A549 (cell line): ENCODE measurements around the gene TPH1. TPM values are rescaled to one million over a fixed set of nuclear protein-coding genes. Genes with fewer than 3 reads are reported as not detected.
A peak's percentile ranks its signal among the peaks of the same experiment; 100 is the strongest.

Experiments used
- ATAC-seq, 2 experiments: fragments of 200-7000 bp in 1 of 2; fragments of >200 bp in 1 of 2; cut with Nextera tagmentation in 1 of 2; cut with Tn5 transposase in 1 of 2; 3 replicates each; pipeline versions ENCODE4 v1.8.0 to v1.9.1; 2018 to 2020; ENCODE audit warnings: mild to moderate bottlenecking in 1 of 2, moderate library complexity in 1 of 2
- CTCF ChIA-PET: fragments of 300-600 bp; sonication (Branson Sonifier 250); formaldehyde crosslinking; extraction: SDS; loops from one replicate; lab custom pipeline; 2021; ENCODE audit warnings: antibody characterized with exemption, inconsistent platforms; lab: Yijun Ruan, JAX
- POLR2A ChIA-PET: fragments of 350-600 bp; formaldehyde crosslinking; extraction: SDS; loops from one replicate; lab custom pipeline; 2021; ENCODE audit warnings: antibody characterized with exemption, inconsistent platforms; lab: Yijun Ruan, JAX
- DNase-seq, 2 experiments: peaks; one replicate each; pipeline versions ENCODE4 v3.0.0 to v3.0.0-alpha.2; 2011 to 2016; ENCODE audit warnings: low read depth in 1 of 2, low spot score in 1 of 2
- FAIRE-seq: peaks from 2 replicates; lab custom pipeline; 2011; peaks lifted over from hg19 to GRCh38; lab: Jason Lieb, UNC
- H3K27ac ChIP-seq, 2 experiments: fragments of >200 bp; sonication (Bioruptor Twin); formaldehyde crosslinking; 3 replicates each; pipeline ENCODE4 v1.5.1; 2016 to 2017
- H3K4me1 ChIP-seq: fragments of >200 bp; sonication (Bioruptor Twin); formaldehyde crosslinking; 3 replicates; pipeline ENCODE4 v1.6.1; 2016
- H3K4me2 ChIP-seq: fragments of >200 bp; sonication (Bioruptor Twin); formaldehyde crosslinking; 3 replicates; pipeline ENCODE4 v1.6.1; 2016
- H3K4me3 ChIP-seq: fragments of >200 bp; sonication (Bioruptor Twin); formaldehyde crosslinking; 3 replicates; pipeline ENCODE4 v1.5.1; 2016
- H3K9me3 ChIP-seq: fragments of >200 bp; sonication (Bioruptor Twin); formaldehyde crosslinking; 3 replicates; pipeline ENCODE4 v1.6.1; 2016
- CBX8 ChIP-seq: fragments of 200-600 bp; sonication (generic); IDR thresholded peaks from 2 replicates; pipeline ENCODE4 v1.6.1; 2016
- CEBPB ChIP-seq, 2 experiments: fragments of >200 bp in 1 of 2; sonication (Bioruptor Twin) in 1 of 2; formaldehyde crosslinking in 1 of 2; IDR thresholded peaks; 2 replicates each; pipeline ENCODE4 v1.6.1; 2012 to 2016
- EHF ChIP-seq: fragments of 250-450 bp; sonication (Bioruptor Pico); IDR thresholded peaks from 2 replicates; pipeline ENCODE4 v1.5.0; 2020; ENCODE audit warnings: mild to moderate bottlenecking
- EHMT2 ChIP-seq: fragments of 200-600 bp; sonication (generic); IDR thresholded peaks from 2 replicates; pipeline ENCODE4 v1.6.1; 2016; ENCODE audit warnings: antibody characterized with exemption, low read depth, mild to moderate bottlenecking, moderate library complexity
- EP300 ChIP-seq, 2 experiments: fragments of >200 bp; sonication (Bioruptor Twin); formaldehyde crosslinking; IDR thresholded peaks; 2 replicates in 1 of 2; 3 replicates in 1 of 2; pipeline ENCODE4 v1.6.1; 2016 to 2017
- ESRRA ChIP-seq: fragments of 150-350 bp; IDR thresholded peaks from 2 replicates; pipeline ENCODE4 v1.6.1; 2014; ENCODE audit warnings: mild to moderate bottlenecking, low read length, borderline replicate concordance
- FOSL2 ChIP-seq, 2 experiments: fragments of 450-650 bp in 1 of 2; fragments of >200 bp in 1 of 2; sonication (Bioruptor Twin) in 1 of 2; formaldehyde crosslinking; IDR thresholded peaks; 2 replicates each; pipeline versions ENCODE4 v1.5.0 to v1.6.1; 2016 to 2020; ENCODE audit warnings: mild to moderate bottlenecking in 1 of 2, moderate library complexity in 1 of 2
- HDAC2 ChIP-seq: fragments of 200-600 bp; sonication (generic); IDR thresholded peaks from 2 replicates; pipeline ENCODE4 v1.6.1; 2016
- HOXB5 ChIP-seq: fragments of 250-450 bp; sonication (Bioruptor Pico); IDR thresholded peaks from 2 replicates; pipeline ENCODE4 v1.5.0; 2020; ENCODE audit warnings: mild to moderate bottlenecking, moderate library complexity
- MAFK ChIP-seq: fragments of 450-650 bp; IDR thresholded peaks from 2 replicates; pipeline ENCODE4 v1.6.1; 2014; ENCODE audit not compliant: partially characterized antibody
- MYC ChIP-seq: IDR thresholded peaks from 2 replicates; pipeline ENCODE4 v1.6.1; 2012; ENCODE audit warnings: mild to moderate bottlenecking, inconsistent platforms, low read length, improper control_type of control experiment, borderline replicate concordance
- NR3C1 ChIP-seq: fragments of >200 bp; sonication (Bioruptor Twin); formaldehyde crosslinking; IDR thresholded peaks from 3 replicates; pipeline ENCODE4 v1.6.1; 2017
- PHF8 ChIP-seq: fragments of 200-600 bp; sonication (generic); IDR thresholded peaks from 2 replicates; pipeline ENCODE4 v1.6.1; 2016; ENCODE audit warnings: low read depth, mild to moderate bottlenecking, antibody characterized with exemption, moderate library complexity, borderline replicate concordance
- POLR2A ChIP-seq: IDR thresholded peaks from 2 replicates; pipeline ENCODE4 v1.6.1; 2012; ENCODE audit warnings: mild to moderate bottlenecking, low read length
- TP53 ChIP-seq: fragments of 250-450 bp; sonication (Bioruptor Pico); IDR thresholded peaks from 2 replicates; pipeline ENCODE4 v1.5.0; 2021; ENCODE audit warnings: mild to moderate bottlenecking, moderate library complexity
- WGBS: methylation state at CpG from one replicate; pipeline ENCODE4 v1.1.6; 2017; ENCODE audit errors: missing lambda C conversion rate; 5-methylcytosine and 5-hydroxymethylcytosine counted together
- polyA plus RNA-seq, 4 experiments: library from polyadenylated mRNA; depleted of rRNA in 3 of 4; stranded (reverse); fragments of >200 nt; fragmentation: RNase III in 1 of 4; extraction: RNeasy Plus Mini Kit Qiagen cat#74134 plus additional on column Dnase treatment in 1 of 4; gene quantifications; 2 replicates in 3 of 4; 3 replicates in 1 of 4; pipeline ENCODE4 v1.2.3, GENCODE V29; 2011 to 2017
- TF ChIP-seq, protein P1 (sequence below): fragments of >200 bp; sonication (Bioruptor Twin); formaldehyde crosslinking; IDR thresholded peaks from 3 replicates; pipeline ENCODE4 v1.6.1; 2016
- TF ChIP-seq, protein P2 (sequence below): IDR thresholded peaks from 2 replicates; pipeline ENCODE4 v1.6.1; 2012
- TF ChIP-seq, protein P3 (sequence below): IDR thresholded peaks from 2 replicates; pipeline ENCODE4 v1.6.1; 2012; ENCODE audit warnings: low read depth, borderline replicate concordance
- TF ChIP-seq, protein P4 (sequence below): fragments of 150-350 bp; IDR thresholded peaks from 2 replicates; pipeline ENCODE4 v1.6.1; 2014; ENCODE audit warnings: low read depth, mild to moderate bottlenecking, low read length
- TF ChIP-seq, protein P5 (sequence below): IDR thresholded peaks from 2 replicates; pipeline ENCODE4 v1.6.1; 2012
- TF ChIP-seq, protein P6 (sequence below): fragments of >200 bp; sonication (Bioruptor Twin); formaldehyde crosslinking; IDR thresholded peaks from 2 replicates; pipeline ENCODE4 v1.6.1; 2016

The TPH1 gene
- polyA plus RNA-seq, 2 of the 4 experiments (the other 2 are of a cell fraction): 0.09 to 0.34 TPM

DNA sequence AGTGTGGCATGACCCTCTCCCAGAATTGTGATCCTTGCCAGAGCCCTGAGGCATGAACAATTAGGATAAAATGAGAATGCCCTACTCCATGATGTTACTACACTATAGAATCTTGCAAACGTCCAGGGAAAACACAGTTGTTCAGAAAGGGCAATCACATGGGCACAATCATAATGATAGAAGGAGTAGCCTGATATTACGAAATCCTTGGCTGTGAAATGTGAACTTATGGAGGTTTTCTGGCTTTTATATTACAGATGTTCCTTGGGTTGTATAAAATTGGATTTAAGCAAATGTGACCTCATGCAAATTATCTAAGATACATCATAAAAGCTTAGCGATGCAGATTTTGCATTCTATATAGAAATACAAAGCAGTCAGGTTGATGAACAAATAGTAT is 29.4 kb upstream of the TPH1 start (continued):
- TF ChIP-seq, protein P1, sequence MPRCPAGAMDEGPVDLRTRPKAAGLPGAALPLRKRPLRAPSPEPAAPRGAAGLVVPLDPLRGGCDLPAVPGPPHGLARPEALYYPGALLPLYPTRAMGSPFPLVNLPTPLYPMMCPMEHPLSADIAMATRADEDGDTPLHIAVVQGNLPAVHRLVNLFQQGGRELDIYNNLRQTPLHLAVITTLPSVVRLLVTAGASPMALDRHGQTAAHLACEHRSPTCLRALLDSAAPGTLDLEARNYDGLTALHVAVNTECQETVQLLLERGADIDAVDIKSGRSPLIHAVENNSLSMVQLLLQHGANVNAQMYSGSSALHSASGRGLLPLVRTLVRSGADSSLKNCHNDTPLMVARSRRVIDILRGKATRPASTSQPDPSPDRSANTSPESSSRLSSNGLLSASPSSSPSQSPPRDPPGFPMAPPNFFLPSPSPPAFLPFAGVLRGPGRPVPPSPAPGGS: no peak

DNA sequence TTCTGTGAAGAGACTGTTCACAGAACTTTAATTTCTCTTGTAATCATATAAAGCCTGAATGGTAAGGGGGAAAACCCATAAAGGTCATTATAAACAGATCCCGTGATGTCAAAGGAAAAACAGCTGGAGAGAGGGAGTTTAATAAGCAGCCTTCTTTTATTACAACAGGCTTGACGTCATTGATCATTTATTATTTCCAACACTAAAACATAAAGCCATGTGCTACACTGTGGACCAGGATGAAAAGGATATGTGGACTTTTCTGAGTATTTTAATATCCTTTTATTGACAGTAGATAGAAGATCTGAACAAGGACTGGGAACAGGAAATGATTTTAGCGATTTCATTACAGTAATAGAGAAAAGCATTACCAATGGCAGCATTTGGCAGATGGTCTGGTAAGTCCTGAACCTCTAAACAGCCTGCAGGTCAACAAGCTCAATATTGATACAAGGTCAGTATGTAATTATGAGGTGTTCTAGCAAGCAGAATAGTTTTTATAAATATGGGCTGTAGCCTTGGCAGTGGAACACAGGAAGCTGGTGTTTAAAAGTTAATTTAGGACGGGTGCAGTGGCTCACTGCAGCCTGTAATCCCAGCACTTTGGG is 25.1 kb upstream of the TPH1 start:
- 87% methylated on average over 4 of the region's 4 CpGs for WGBS
- Histone ChIP-seq H3K4me3 (no peak overlapping the region), H3K9me3 (no peaks in the 10 kb centered on the region)
- ATAC-seq: no peak
- TF ChIP-seq TP53 (CRISPR knock-in tag) (no peak), CEBPB (IDR thresholded peaks at IDR 0.05) (no peak), EHF (no peak), EP300 (IDR thresholded peaks at IDR 0.05) (no peak), POLR2A (no peak), ESRRA (no peak), HDAC2 (no peak)
- TF ChIP-seq, protein P2, sequence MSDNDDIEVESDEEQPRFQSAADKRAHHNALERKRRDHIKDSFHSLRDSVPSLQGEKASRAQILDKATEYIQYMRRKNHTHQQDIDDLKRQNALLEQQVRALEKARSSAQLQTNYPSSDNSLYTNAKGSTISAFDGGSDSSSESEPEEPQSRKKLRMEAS: no peak
- TF ChIP-seq, protein P3, sequence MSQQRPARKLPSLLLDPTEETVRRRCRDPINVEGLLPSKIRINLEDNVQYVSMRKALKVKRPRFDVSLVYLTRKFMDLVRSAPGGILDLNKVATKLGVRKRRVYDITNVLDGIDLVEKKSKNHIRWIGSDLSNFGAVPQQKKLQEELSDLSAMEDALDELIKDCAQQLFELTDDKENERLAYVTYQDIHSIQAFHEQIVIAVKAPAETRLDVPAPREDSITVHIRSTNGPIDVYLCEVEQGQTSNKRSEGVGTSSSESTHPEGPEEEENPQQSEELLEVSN: no peak
- TF ChIP-seq, all 56 proteins: peak for 0
- Histone ChIP-seq H3K27ac (no peak overlapping the region), H3K4me1 (no peaks in the 10 kb centered on the region), H3K4me2 (no peak overlapping the region)
- DNase-seq: no peak
- FAIRE-seq: no peak
- ChIA-PET CTCF (interaction anchor here (1.0 to 1.4 kb wide), 2 partner anchors 24 to 44 kb away, joined by 3 read pairs; no protein-coding TSS in a partner anchor), POLR2A (no interaction called here)

DNA sequence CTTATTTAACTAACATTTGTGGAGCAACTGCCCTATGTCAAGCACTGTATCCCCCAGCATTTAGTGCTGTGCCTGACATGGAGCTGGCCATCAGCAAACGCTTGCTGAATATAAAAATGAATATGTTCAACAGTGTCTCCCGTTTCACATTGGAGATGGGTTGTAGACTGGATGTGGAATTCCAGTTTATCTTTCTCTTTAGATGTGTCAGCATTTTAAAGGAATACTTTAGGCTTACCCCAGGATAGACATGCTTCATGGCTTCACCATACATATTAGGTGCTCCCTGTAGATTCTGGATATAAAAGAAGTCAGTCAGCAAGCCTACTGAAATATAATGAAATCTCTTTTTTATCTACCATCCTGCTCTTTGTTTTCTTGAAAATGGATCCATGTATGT is 21.3 kb upstream of the TPH1 start:
- Histone ChIP-seq H3K27ac (no peak overlapping the region), H3K9me3 (no peaks in the 10 kb centered on the region), H3K4me2 (no peak overlapping the region), H3K4me1 (no peaks in the 10 kb centered on the region)
- no peak for FAIRE-seq
- peak; percentile 61 for TF ChIP-seq MAFK
- TF ChIP-seq, protein P4, sequence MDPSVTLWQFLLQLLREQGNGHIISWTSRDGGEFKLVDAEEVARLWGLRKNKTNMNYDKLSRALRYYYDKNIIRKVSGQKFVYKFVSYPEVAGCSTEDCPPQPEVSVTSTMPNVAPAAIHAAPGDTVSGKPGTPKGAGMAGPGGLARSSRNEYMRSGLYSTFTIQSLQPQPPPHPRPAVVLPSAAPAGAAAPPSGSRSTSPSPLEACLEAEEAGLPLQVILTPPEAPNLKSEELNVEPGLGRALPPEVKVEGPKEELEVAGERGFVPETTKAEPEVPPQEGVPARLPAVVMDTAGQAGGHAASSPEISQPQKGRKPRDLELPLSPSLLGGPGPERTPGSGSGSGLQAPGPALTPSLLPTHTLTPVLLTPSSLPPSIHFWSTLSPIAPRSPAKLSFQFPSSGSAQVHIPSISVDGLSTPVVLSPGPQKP: no peak
- TF ChIP-seq, all 56 proteins: peak for 1
- CTCF ChIA-PET: interaction anchor here (1.1 to 1.4 kb wide), 2 partner anchors 8 to 27 kb away, joined by 3 read pairs; no protein-coding TSS in a partner anchor
- H3K4me3 ChIP-seq: no peak overlapping the region
- no peak for DNase-seq
- ATAC-seq: no peak
- whole genome bisulfite sequencing: 61% methylated on average over 2 of the region's 2 CpGs
- POLR2A ChIA-PET: no interaction called here

DNA sequence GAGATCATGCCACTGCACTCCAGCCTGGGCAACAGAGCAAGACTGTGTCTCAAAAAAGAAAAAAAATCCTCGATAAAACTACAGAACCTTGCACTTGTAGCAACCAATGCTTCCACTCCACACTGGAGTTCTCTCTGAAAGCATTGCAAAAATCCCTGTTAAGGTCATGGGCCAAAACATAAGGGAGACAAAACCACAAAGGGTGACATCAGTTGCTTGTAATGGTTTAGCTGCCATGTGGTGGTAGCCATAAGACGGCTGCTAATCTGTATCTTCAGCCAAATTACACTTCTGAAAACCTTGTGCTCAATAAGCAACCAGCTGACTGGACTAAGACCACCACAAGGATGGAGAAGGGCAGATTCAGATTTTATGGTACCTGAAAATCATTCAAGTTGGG is 20.6 kb upstream of the TPH1 start:
- H3K4me1 ChIP-seq: no peaks in the 10 kb centered on the region
- no peak overlapping the region for H3K4me2 ChIP-seq
- CTCF ChIA-PET: interaction anchor here (1.1 to 1.4 kb wide), 2 partner anchors 8 to 28 kb away, joined by 3 read pairs; no protein-coding TSS in a partner anchor
- WGBS: 83% methylated on average over 2 of the region's 2 CpGs
- no peak overlapping the region for H3K4me3 ChIP-seq
- FAIRE-seq (no peak), ATAC-seq (no peak), DNase-seq (no peak)
- POLR2A ChIA-PET: no interaction called here
- TF ChIP-seq CBX8 (no peak), PHF8 (no peak), MYC (no peak), ESRRA (no peak), HOXB5 (no peak), FOSL2 (IDR thresholded peaks at IDR 0.05) (no peak), FOSL2 (CRISPR knock-in tag; IDR thresholded peaks at IDR 0.05) (no peak), EP300 (IDR thresholded peaks at IDR 0.05) (no peak), MAFK (no peak), EHMT2 (no peak), CEBPB (IDR thresholded peaks at IDR 0.05) (no peak), NR3C1 (no peak), HDAC2 (no peak)
- TF ChIP-seq, protein P5, sequence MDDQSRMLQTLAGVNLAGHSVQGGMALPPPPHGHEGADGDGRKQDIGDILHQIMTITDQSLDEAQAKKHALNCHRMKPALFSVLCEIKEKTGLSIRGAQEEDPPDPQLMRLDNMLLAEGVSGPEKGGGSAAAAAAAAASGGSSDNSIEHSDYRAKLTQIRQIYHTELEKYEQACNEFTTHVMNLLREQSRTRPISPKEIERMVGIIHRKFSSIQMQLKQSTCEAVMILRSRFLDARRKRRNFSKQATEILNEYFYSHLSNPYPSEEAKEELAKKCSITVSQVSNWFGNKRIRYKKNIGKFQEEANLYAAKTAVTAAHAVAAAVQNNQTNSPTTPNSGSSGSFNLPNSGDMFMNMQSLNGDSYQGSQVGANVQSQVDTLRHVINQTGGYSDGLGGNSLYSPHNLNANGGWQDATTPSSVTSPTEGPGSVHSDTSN: no peak
- TF ChIP-seq, protein P6, sequence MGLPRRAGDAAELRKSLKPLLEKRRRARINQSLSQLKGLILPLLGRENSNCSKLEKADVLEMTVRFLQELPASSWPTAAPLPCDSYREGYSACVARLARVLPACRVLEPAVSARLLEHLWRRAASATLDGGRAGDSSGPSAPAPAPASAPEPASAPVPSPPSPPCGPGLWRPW: no peak
- TF ChIP-seq, protein P4: no peak
- no peak overlapping the region for H3K27ac ChIP-seq
- H3K9me3 ChIP-seq: no peaks in the 10 kb centered on the region
